GM12878 (cell line): Measurements from ENCODE around the gene GRIFIN. TPM values are rescaled to one million over a fixed set of nuclear protein-coding genes. Genes with fewer than 3 reads are reported as not detected.

Experiments used
- IKZF2 ChIP-seq, 2 experiments: fragments of 450-650 bp; IDR thresholded peaks; 2 replicates each; pipeline ENCODE4 v1.6.1; 2017; ENCODE audit warnings: mild to moderate bottlenecking in 2 of 2, moderate library complexity in 2 of 2
- JUND ChIP-seq: IDR thresholded peaks from 2 replicates; pipeline ENCODE4 v1.6.1; 2012; ENCODE audit warnings: low read depth, mild to moderate bottlenecking, low read length, improper control_type of control experiment, moderate library complexity
- KDM1A ChIP-seq: fragments of 200-600 bp; sonication (generic); IDR thresholded peaks from 2 replicates; pipeline ENCODE4 v1.6.1; 2016; ENCODE audit warnings: borderline replicate concordance
- PML ChIP-seq: IDR thresholded peaks from 2 replicates; pipeline ENCODE4 v1.6.1; 2012; ENCODE audit warnings: low read length, inconsistent platforms
- POLR2AphosphoS5 ChIP-seq: IDR thresholded peaks from 2 replicates; pipeline ENCODE4 v1.6.1; 2011; ENCODE audit warnings: mild to moderate bottlenecking, low read length, inconsistent platforms
- SIX5 ChIP-seq: IDR thresholded peaks from 2 replicates; pipeline ENCODE4 v1.6.1; 2011; ENCODE audit warnings: mild to moderate bottlenecking, low read depth, low read length, moderate library complexity; ENCODE audit not compliant: severe bottlenecking
- SMAD5 ChIP-seq: IDR thresholded peaks from 2 replicates; pipeline ENCODE4 v1.6.1; 2016; ENCODE audit warnings: antibody characterized with exemption, low read depth
- WRNIP1 ChIP-seq: IDR thresholded peaks from 2 replicates; pipeline ENCODE4 v1.6.1; 2011; ENCODE audit warnings: low read depth, low read length, improper control_type of control experiment, borderline replicate concordance
- polyA plus RNA-seq, 11 experiments: library from polyadenylated mRNA; depleted of rRNA in 4 of 11; unstranded in 6 of 11; stranded (reverse) in 5 of 11; fragments of >200 nt; fragmentation: Nextera tagmentation in 4 of 11; fragmentation: Illumina TruSeq in 1 of 11; extraction: Ambion mirVana in 4 of 11; extraction: Trizol in 1 of 11; gene quantifications; 1 replicate in 1 of 11; 2 replicates in 10 of 11; pipeline versions ENCODE4 v1.2.1 to v1.2.3, GENCODE V29; 2011 to 2016; ENCODE audit warnings: inconsistent platforms in 2 of 11, missing spikeins in 2 of 11, low read depth in 1 of 11
- total RNA-seq, 4 experiments: library from RNA; depleted of rRNA in 3 of 4; stranded (reverse); fragments of >200 nt in 3 of 4; fragmentation: Illumina TruSeq in 1 of 4; extraction: Trizol in 1 of 4; gene quantifications; 2 replicates each; pipeline versions ENCODE4 v1.2.1 to v1.2.3, GENCODE V29; 2013 to 2021
- TF ChIP-seq, protein P1 (sequence below): fragments of 150-350 bp; IDR thresholded peaks from 2 replicates; pipeline ENCODE4 v1.6.1; 2014; ENCODE audit warnings: mild to moderate bottlenecking, low read depth, low read length
- TF ChIP-seq, protein P2 (sequence below): fragments of 450-650 bp; IDR thresholded peaks from 2 replicates; pipeline ENCODE4 v1.6.1; 2016; ENCODE audit warnings: mild to moderate bottlenecking
- TF ChIP-seq, protein P3 (sequence below): fragments of 450-650 bp; IDR thresholded peaks from 2 replicates; pipeline ENCODE4 v1.6.1; 2016; ENCODE audit warnings: mild to moderate bottlenecking, moderate library complexity, borderline replicate concordance

Gene GRIFIN
- total and polyA plus RNA-seq, 10 of the 15 experiments (the other 5 are each of a cell fraction or from before 2014, with no cell fraction given), result not detected

DNA sequence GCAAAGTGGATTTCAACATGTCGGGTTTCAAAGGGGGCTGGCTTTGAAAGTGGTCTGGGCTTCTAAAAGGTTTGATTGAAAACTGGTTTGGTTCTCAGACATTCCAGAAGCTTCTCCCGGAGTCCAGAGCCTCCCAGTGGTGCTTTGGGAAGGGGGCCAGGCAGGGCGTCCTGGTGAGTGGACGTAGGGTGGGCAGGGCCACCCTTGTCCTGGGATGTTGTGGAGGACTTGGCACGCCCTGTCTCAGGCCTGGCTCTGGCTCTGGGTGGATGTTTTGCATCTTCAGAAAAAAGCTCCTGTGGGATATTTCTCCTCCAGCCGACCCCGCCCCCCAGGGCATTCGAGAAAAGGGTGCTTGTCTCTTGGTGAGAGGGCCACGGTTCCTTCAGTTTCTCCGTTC, 31.2 kb downstream of the GRIFIN start (continued):
- TF ChIP-seq, protein P1, sequence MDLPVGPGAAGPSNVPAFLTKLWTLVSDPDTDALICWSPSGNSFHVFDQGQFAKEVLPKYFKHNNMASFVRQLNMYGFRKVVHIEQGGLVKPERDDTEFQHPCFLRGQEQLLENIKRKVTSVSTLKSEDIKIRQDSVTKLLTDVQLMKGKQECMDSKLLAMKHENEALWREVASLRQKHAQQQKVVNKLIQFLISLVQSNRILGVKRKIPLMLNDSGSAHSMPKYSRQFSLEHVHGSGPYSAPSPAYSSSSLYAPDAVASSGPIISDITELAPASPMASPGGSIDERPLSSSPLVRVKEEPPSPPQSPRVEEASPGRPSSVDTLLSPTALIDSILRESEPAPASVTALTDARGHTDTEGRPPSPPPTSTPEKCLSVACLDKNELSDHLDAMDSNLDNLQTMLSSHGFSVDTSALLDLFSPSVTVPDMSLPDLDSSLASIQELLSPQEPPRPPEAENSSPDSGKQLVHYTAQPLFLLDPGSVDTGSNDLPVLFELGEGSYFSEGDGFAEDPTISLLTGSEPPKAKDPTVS, result no peak
- TF ChIP-seq POLR2AphosphoS5, result no peak
- no peak for TF ChIP-seq SIX5
- TF ChIP-seq, protein P2, sequence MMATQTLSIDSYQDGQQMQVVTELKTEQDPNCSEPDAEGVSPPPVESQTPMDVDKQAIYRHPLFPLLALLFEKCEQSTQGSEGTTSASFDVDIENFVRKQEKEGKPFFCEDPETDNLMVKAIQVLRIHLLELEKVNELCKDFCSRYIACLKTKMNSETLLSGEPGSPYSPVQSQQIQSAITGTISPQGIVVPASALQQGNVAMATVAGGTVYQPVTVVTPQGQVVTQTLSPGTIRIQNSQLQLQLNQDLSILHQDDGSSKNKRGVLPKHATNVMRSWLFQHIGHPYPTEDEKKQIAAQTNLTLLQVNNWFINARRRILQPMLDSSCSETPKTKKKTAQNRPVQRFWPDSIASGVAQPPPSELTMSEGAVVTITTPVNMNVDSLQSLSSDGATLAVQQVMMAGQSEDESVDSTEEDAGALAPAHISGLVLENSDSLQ, result no peak
- no peak for TF ChIP-seq KDM1A
- TF ChIP-seq, protein P3, sequence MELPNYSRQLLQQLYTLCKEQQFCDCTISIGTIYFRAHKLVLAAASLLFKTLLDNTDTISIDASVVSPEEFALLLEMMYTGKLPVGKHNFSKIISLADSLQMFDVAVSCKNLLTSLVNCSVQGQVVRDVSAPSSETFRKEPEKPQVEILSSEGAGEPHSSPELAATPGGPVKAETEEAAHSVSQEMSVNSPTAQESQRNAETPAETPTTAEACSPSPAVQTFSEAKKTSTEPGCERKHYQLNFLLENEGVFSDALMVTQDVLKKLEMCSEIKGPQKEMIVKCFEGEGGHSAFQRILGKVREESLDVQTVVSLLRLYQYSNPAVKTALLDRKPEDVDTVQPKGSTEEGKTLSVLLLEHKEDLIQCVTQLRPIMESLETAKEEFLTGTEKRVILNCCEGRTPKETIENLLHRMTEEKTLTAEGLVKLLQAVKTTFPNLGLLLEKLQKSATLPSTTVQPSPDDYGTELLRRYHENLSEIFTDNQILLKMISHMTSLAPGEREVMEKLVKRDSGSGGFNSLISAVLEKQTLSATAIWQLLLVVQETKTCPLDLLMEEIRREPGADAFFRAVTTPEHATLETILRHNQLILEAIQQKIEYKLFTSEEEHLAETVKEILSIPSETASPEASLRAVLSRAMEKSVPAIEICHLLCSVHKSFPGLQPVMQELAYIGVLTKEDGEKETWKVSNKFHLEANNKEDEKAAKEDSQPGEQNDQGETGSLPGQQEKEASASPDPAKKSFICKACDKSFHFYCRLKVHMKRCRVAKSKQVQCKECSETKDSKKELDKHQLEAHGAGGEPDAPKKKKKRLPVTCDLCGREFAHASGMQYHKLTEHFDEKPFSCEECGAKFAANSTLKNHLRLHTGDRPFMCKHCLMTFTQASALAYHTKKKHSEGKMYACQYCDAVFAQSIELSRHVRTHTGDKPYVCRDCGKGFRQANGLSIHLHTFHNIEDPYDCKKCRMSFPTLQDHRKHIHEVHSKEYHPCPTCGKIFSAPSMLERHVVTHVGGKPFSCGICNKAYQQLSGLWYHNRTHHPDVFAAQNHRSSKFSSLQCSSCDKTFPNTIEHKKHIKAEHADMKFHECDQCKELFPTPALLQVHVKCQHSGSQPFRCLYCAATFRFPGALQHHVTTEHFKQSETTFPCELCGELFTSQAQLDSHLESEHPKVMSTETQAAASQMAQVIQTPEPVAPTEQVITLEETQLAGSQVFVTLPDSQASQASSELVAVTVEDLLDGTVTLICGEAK, result no peak
- no peak for TF ChIP-seq SMAD5
- no peak for TF ChIP-seq JUND
- TF ChIP-seq IKZF2 (IDR thresholded peaks at IDR 0.05), result no peak
- TF ChIP-seq PML, result no peak
- TF ChIP-seq WRNIP1, result no peak
